ENCODE results near the gene NAT8L. TPM values are rescaled to one million over a fixed set of nuclear protein-coding genes. Genes with fewer than 3 reads are reported as not detected.

NAT8L gene
- total and polyA plus RNA-seq, 2 donors (not counting 3 experiments of a cell fraction or from before 2014, with no cell fraction given), result 0.10 to 0.11 TPM

- H2AFZ ChIP-seq (ENCODE audit: low read depth, low read length), result no peak overlapping the region
- CTCF ChIA-PET, result no interaction called here
- no peak for DNase-seq (ENCODE audit: low read depth, low spot score)
- H3K9me1 ChIP-seq (replicated peaks; ENCODE audit: control insufficient read depth, extremely low read depth, insufficient read depth, low read length), result no peaks in the 10 kb centered on the region
- dilution Hi-C loops (cut with MboI; ENCODE audit: extremely low pct_ligation_motif_present, low sequenced_read_pairs) (no loop called here), intact Hi-C loops (cut with micrococcal nuclease) (no loop called here)
- no TSS peak for BruUV-seq (replicated peaks)
- no peaks in the 10 kb centered on the region for H3K79me2 ChIP-seq (ENCODE audit: control insufficient read depth, insufficient read depth, low read length)
- H3K27me3 ChIP-seq (ENCODE audit: control insufficient read depth in 2 of 2, insufficient read depth in 2 of 2, low read length in 2 of 2), result no peaks in the 10 kb centered on the region
- H3K9ac ChIP-seq (replicated peaks; ENCODE audit: extremely low read depth, insufficient read depth, low read length), result no peak overlapping the region
- H3K36me3 ChIP-seq (ENCODE audit: control insufficient read depth in 2 of 2, extremely low read depth in 1 of 2, insufficient read depth in 2 of 2, low read length in 2 of 2), result no peaks in the 10 kb centered on the region
- no peaks in the 10 kb centered on the region for H3K9me3 ChIP-seq (replicated peaks; ENCODE audit: control insufficient read depth, insufficient read depth, low read length)
- POLR2A ChIA-PET, result no interaction called here
- H3K27ac ChIP-seq (ENCODE audit: insufficient read depth, low read depth, low read length), result no peak overlapping the region
- no peak overlapping the region for H3K4me3 ChIP-seq (replicated peaks in 1 of 3; ENCODE audit: insufficient read depth in 1 of 3, low read depth in 1 of 3, low read length in 3 of 3)
- no peaks in the 10 kb centered on the region for H4K20me1 ChIP-seq (replicated peaks; ENCODE audit: control insufficient read depth, extremely low read depth, insufficient read depth, low read length)
- FAIRE-seq, result no peak
- no peak overlapping the region for H3K4me2 ChIP-seq (ENCODE audit: insufficient read depth, low read length)
- H3K4me1 ChIP-seq (ENCODE audit: control insufficient read depth, extremely low read depth, insufficient read depth, low read length), result no peaks in the 10 kb centered on the region
- TF ChIP-seq MAX (IDR thresholded peaks at IDR 0.05; ENCODE audit: insufficient read depth, insufficient read length) (no peak), JUN (IDR thresholded peaks at IDR 0.05; ENCODE audit: borderline replicate concordance, insufficient read depth, insufficient read length, low read depth) (no peak), EZH2 (IDR thresholded peaks at IDR 0.05; ENCODE audit: borderline replicate concordance, low read depth, low read length, severe bottlenecking) (no peak), MYC (IDR thresholded peaks at IDR 0.05; ENCODE audit: low read depth, low read length) (no peak), FOS (IDR thresholded peaks at IDR 0.05; ENCODE audit: borderline replicate concordance, insufficient read depth, low read length) (no peak), GATA2 (IDR thresholded peaks at IDR 0.05; ENCODE audit: insufficient read depth, insufficient read length, low read depth, low read length) (no peak), CTCF (IDR thresholded peaks at IDR 0.05; ENCODE audit: extremely low read depth in 1 of 2, insufficient read depth in 1 of 2, low read depth in 1 of 2, low read length in 2 of 2) (no peak), POLR2AphosphoS5 (IDR thresholded peaks at IDR 0.05; ENCODE audit: insufficient read depth, low read depth, low read length) (no peak), POLR2A (IDR thresholded peaks at IDR 0.05; ENCODE audit: low read depth, low read length) (no peak)
Observed at GRCh38 chr4:2078584-2078983, 19.5 kb downstream of the NAT8L start.

Data from endothelial cell of umbilical vein (primary cell).